Heart left ventricle (tissue), 16 donors: ENCODE results near the gene SPDL1. TPM values are rescaled to one million over a fixed set of nuclear protein-coding genes. Genes with fewer than 3 reads are reported as not detected.

Experiments used
- ATAC-seq, 4 donors: fragments of 200-7000 bp; cut with Tn5 transposase; one replicate each; pipeline ENCODE4 v1.9.1; 2020 to 2022; ENCODE audit warnings: moderate library complexity in 4 of 4, mild to moderate bottlenecking in 3 of 4, moderate number of reproducible peaks in 1 of 4
- DNase-seq, 5 donors: peaks; one replicate each; pipeline ENCODE4 v3.0.0-alpha.2; 2020
- H3K27ac ChIP-seq, 12 donors: fragments of 200-600 bp; sonication (generic) in 4 of 12; one replicate each; pipeline versions ENCODE4 v1.5.0 to v1.8.0; 2016 to 2022; ENCODE audit warnings: mild to moderate bottlenecking in 2 of 12
- H3K27me3 ChIP-seq, 9 donors: fragments of 200-600 bp; sonication (generic) in 2 of 9; one replicate each; pipeline versions ENCODE4 v1.5.1 to v1.8.0; 2016 to 2022; ENCODE audit warnings: mild to moderate bottlenecking in 3 of 9
- H3K36me3 ChIP-seq, 9 donors: fragments of 200-600 bp; sonication (generic) in 2 of 9; one replicate each; pipeline versions ENCODE4 v1.5.0 to v1.8.0; 2018 to 2022; ENCODE audit warnings: mild to moderate bottlenecking in 2 of 9
- H3K4me1 ChIP-seq, 12 donors: fragments of 200-600 bp; sonication (generic) in 4 of 12; one replicate each; pipeline versions ENCODE4 v1.5.0 to v1.8.0; 2016 to 2022; ENCODE audit warnings: mild to moderate bottlenecking in 3 of 12
- H3K4me3 ChIP-seq, 12 donors: fragments of 200-600 bp; sonication (generic) in 4 of 12; one replicate each; pipeline versions ENCODE4 v1.5.0 to v1.8.0; 2017 to 2022; ENCODE audit warnings: mild to moderate bottlenecking in 9 of 12, moderate library complexity in 4 of 12
- H3K9me3 ChIP-seq, 12 donors: fragments of 200-600 bp; sonication (generic) in 4 of 12; one replicate each; pipeline versions ENCODE4 v1.5.0 to v1.8.0; 2016 to 2022; ENCODE audit warnings: mild to moderate bottlenecking in 1 of 12
- CTCF ChIP-seq, 12 donors: fragments of 200-600 bp; sonication (generic) in 4 of 12; IDR thresholded peaks; one replicate each; pipeline versions ENCODE4 v1.5.0 to v1.8.0; 2018 to 2022; ENCODE audit warnings: antibody characterized with exemption in 12 of 12, mild to moderate bottlenecking in 5 of 12
- POLR2A ChIP-seq, 2 donors: fragments of 450-650 bp; IDR thresholded peaks; one replicate each; pipeline ENCODE4 v1.6.1; 2017; ENCODE audit warnings: antibody characterized with exemption in 2 of 2, mild to moderate bottlenecking in 2 of 2, moderate library complexity in 2 of 2
- WGBS, 4 donors: extraction: QIAGEN DNeasy Blood & Tissue Kit in 2 of 4; methylation state at CpG; one replicate each; pipeline versions ENCODE4 v1.1.5 to v1.1.7; 2013 to 2018; 5-methylcytosine and 5-hydroxymethylcytosine counted together
- intact Hi-C, 10 donors: fragments of 100-400 bp; cut with DNase I; formaldehyde crosslinking; loops; one replicate each; pipeline versions ENCODE4 v1.11.1 to v1.14.2; 2022
- polyA plus RNA-seq, 2 donors: library from polyadenylated mRNA; stranded (reverse); fragments of 200-250 nt; gene quantifications; one replicate each; pipeline ENCODE4 v1.2.3, GENCODE V29; 2013
- total RNA-seq, 9 donors: library from RNA; depleted of rRNA in 2 of 9; stranded (reverse); fragments of >200 nt in 2 of 9; fragmentation: NEBNext Ultra II Directional in 3 of 9; extraction: Animal tissue kit (Norgen Biotek cat#: 25700) in 3 of 9; gene quantifications; one replicate each; pipeline versions ENCODE4 v1.1.0 to v1.2.4, GENCODE V29; 2016 to 2023
- donor health status: ischemic (EF 13 %, LVEDD 7.1; RV severe dilation, severe dysfunction).
- donor health status: healthy with polysubstance abuse.
- donor health status: DM: no; HTN: yes; CAD: no.
- donor health status: DM: no; HTN: no; CAD: no.
- donor health status: ischemic (EF 25% LVEDD 6.9; RV normal size, moderate dysfunction).
- donor health status: ischemic (EF 25% LVEDD 5.7; RV mildly dilated, moderate dysfunction).
- donor health status: healthy.
- donor health status: DM: yes; HTN: yes; CAD: no.
- donor health status: ischemic (EF 35%, LVEDD 5.7; RV mildly dilated, moderate dysfunction).
- donor health status: nonischemic (EF 11% LVEDD 7.7; RV severe dilation, severe dysfunction).
- donor health status: DM: yes; HTN: yes; CAD: no.
- donor health status: PGD.
- donor health status: ischemic (EF 29% LVEDD 5.4; RV normal size, mild dysfunction).
- donor health status: nonischemic (EF 23%, LVEDD 6.1; RV moderate dilation, normal function).

SPDL1 gene
- total and polyA plus RNA-seq, 11 donors, result 2.2 to 7.0 (median 5.0) TPM

- Histone ChIP-seq H3K27ac (no peak overlapping the region), H3K4me3 (no peak overlapping the region), H3K36me3 (no peaks in the 10 kb centered on the region), H3K9me3 (peaks cover 0 to 16% (median 4%) of the 10 kb centered on the region in 12 donors), H3K27me3 (peaks cover 0 to 7% (median 0%) of the 10 kb centered on the region in 9 donors), H3K4me1 (no peaks in the 10 kb centered on the region)
- TF ChIP-seq CTCF (IDR thresholded peaks at IDR 0.05), result no peak
- no peak for TF ChIP-seq POLR2A (IDR thresholded peaks at IDR 0.05)
- ATAC-seq, result no peak
- DNase-seq, result no peak
- intact Hi-C loops, result no loop called here
- 72 to 87% (median 79%) methylated on average over 1 of the region's 1 CpG for WGBS, 4 donors
Measured at GRCh38 chr5:169557838-169558237, 25.7 kb upstream of the SPDL1 start.

- DNase-seq (no peak), ATAC-seq (no peak)
- no peaks in the 10 kb centered on the region for H3K36me3 ChIP-seq
- 36 to 65% (median 57%) methylated on average over 2 of the region's 2 CpGs for WGBS, 4 donors
- no peak overlapping the region for H3K4me3 ChIP-seq
- H3K9me3 ChIP-seq, result peaks cover 0 to 16% (median 4%) of the 10 kb centered on the region in 12 donors
- H3K27ac ChIP-seq, result no peak overlapping the region
- no peak for TF ChIP-seq CTCF (IDR thresholded peaks at IDR 0.05)
- no peak for TF ChIP-seq POLR2A (IDR thresholded peaks at IDR 0.05)
- intact Hi-C loops, result no loop called here
- H3K4me1 ChIP-seq, result no peaks in the 10 kb centered on the region
- H3K27me3 ChIP-seq, result peaks cover 0 to 15% (median 0%) of the 10 kb centered on the region in 9 donors
Measured at GRCh38 chr5:169561893-169562292, 21.7 kb upstream of the SPDL1 start.

GRCh38 chr5:169563369-169563768, 20.2 kb upstream of the SPDL1 start:
- no peak for ATAC-seq
- TF ChIP-seq CTCF (IDR thresholded peaks at IDR 0.05), result no peak
- no peak for TF ChIP-seq POLR2A (IDR thresholded peaks at IDR 0.05)
- peaks cover 0 to 8% (median 0%) of the 10 kb centered on the region in 12 donors for H3K9me3 ChIP-seq
- H3K36me3 ChIP-seq, result no peaks in the 10 kb centered on the region
- peaks cover 0 to 16% (median 0%) of the 10 kb centered on the region in 9 donors for H3K27me3 ChIP-seq
- no peak for DNase-seq
- intact Hi-C loops, result no loop called here
- no peaks in the 10 kb centered on the region for H3K4me1 ChIP-seq
- no peak overlapping the region for H3K27ac ChIP-seq
- no peak overlapping the region for H3K4me3 ChIP-seq
- WGBS, 4 donors, result 33 to 46% (median 37%) methylated on average over 1 of the region's 1 CpG

GRCh38 chr5:169566202-169566601, 17.4 kb upstream of the SPDL1 start:
- H3K4me3 ChIP-seq, result no peak overlapping the region
- intact Hi-C loops, result no loop called here
- H3K36me3 ChIP-seq, result no peaks in the 10 kb centered on the region
- DNase-seq (no peak), ATAC-seq (no peak)
- 73 to 89% (median 82%) methylated on average over 1 of the region's 1 CpG for WGBS, 4 donors
- H3K27me3 ChIP-seq, result peaks cover 0 to 23% (median 3%) of the 10 kb centered on the region in 9 donors
- no peaks in the 10 kb centered on the region for H3K9me3 ChIP-seq
- TF ChIP-seq CTCF (IDR thresholded peaks at IDR 0.05) (no peak), POLR2A (IDR thresholded peaks at IDR 0.05) (no peak)
- H3K4me1 ChIP-seq, result no peaks in the 10 kb centered on the region
- no peak overlapping the region for H3K27ac ChIP-seq
